Fibroblast of villous mesenchyme (primary cell): ENCODE data around the gene OR2B3. TPM values are rescaled to one million over a fixed set of nuclear protein-coding genes. Genes with fewer than 3 reads are reported as not detected.

Experiments used
- DNase-seq: peaks from one replicate; pipeline ENCODE4 v3.0.0-alpha.2; 2010; ENCODE audit warnings: low read depth
- H3K4me3 ChIP-seq: 2 replicates; pipeline ENCODE4 v1.5.1; 2011; ENCODE audit warnings: low read depth, mild to moderate bottlenecking, low read length
- CTCF ChIP-seq: IDR thresholded peaks from 2 replicates; pipeline ENCODE4 v1.5.1; 2012; ENCODE audit warnings: low read depth, mild to moderate bottlenecking, low read length; ENCODE audit not compliant: insufficient read depth
- total RNA-seq: library from RNA; depleted of rRNA; stranded (reverse); fragments of >200 nt; gene quantifications from 2 replicates; pipeline ENCODE4 v1.2.3, GENCODE V29; 2012

Gene OR2B3
- total RNA-seq, 1 donor: not detected

- DNase-seq: no peak
- no peak for TF ChIP-seq CTCF
- H3K4me3 ChIP-seq: no peak within 1 kb of the TSS
These were observed 12.1 kb upstream of the OR2B3 start, which contains the start of gene OR2J1 for GRCh38 chr6:29099190-29099589. TSS of gene OR2J1 (plus strand) at chr6:29099490. CDS start at chr6:29100943, 1,453 bp downstream.

- TF ChIP-seq CTCF: no peak
- H3K4me3 ChIP-seq: no peak overlapping the region
- no peak for DNase-seq
These were observed 10.7 kb upstream of the OR2B3 start for GRCh38 chr6:29097803-29098202.

GRCh38 chr6:29092957-29093356 is 5.8 kb upstream of the OR2B3 start:
- H3K4me3 ChIP-seq: no peak overlapping the region
- TF ChIP-seq CTCF: no peak
- DNase-seq: no peak

GRCh38 chr6:29082457-29082856 is 4.7 kb downstream of the OR2B3 start:
- no peak for TF ChIP-seq CTCF
- H3K4me3 ChIP-seq: no peak overlapping the region
- no peak for DNase-seq

- no peak overlapping the region for H3K4me3 ChIP-seq
- TF ChIP-seq CTCF: no peak
- DNase-seq: no peak
These were observed 5.8 kb downstream of the OR2B3 start for GRCh38 chr6:29081312-29081711.

GRCh38 chr6:29079203-29079602 is 7.9 kb downstream of the OR2B3 start:
- no peak for TF ChIP-seq CTCF

More at GRCh38 chr6:29079203-29079602, 7.9 kb downstream of the OR2B3 start:
- no peak overlapping the region for H3K4me3 ChIP-seq
- no peak for DNase-seq
